Measurements from ENCODE around the gene ATF7. TPM values are rescaled to one million over a fixed set of nuclear protein-coding genes. Genes with fewer than 3 reads are reported as not detected.

ATF7 gene
- total and polyA plus RNA-seq, 9 of the 15 experiments (the other 6 are each of a cell fraction or from before 2014, with no cell fraction given) = 10.6 to 30.4 (median 20.7) TPM

DNA sequence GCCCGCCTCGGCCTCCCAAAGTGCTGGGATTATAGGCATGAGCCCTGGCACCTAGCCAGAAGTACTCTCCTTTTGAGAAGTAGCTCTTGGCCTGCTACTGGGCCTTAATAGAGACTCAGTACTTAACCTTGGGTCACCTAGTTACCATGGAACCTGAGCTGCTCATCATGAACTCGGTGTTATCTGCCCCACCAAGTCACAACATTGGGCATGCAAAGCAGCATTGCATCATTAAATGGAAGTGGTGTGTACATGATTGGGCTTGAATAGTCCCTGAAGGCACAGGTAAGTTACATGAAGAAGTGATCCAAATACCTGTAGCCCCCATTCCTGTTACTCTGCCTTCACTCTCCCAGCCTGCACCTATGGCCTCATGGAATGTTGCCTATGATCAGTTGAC lies 18.0 kb upstream of the ATF7 start:
- H3K36me3 ChIP-seq (ENCODE audit: control insufficient read depth, insufficient read depth, low read length) = no peaks in the 10 kb centered on the region
- FAIRE-seq (no peak), ATAC-seq (peak; percentile 57), DNase-seq (ENCODE audit: extremely low read depth in 1 of 4, low spot score in 3 of 4) (no peak)
- H3K9ac ChIP-seq (ENCODE audit: insufficient read depth in 1 of 2, low read depth in 2 of 2, low read length in 2 of 2) = no peak overlapping the region
- no peak overlapping the region for H2AFZ ChIP-seq (ENCODE audit: low read depth, low read length)
- 38% methylated on average over 3 of the region's 3 CpGs for WGBS (ENCODE audit: insufficient coverage, low coverage, missing lambda C conversion rate)
- no peaks in the 10 kb centered on the region for H4K20me1 ChIP-seq (replicated peaks; ENCODE audit: control insufficient read depth, insufficient read depth, low read length)
- no peaks in the 10 kb centered on the region for H3K27me3 ChIP-seq (ENCODE audit: control insufficient read depth in 2 of 2, insufficient read depth in 2 of 2, low read length in 2 of 2)
- no peaks in the 10 kb centered on the region for H3K9me1 ChIP-seq (ENCODE audit: control insufficient read depth, insufficient read depth, low read length)
- H3K4me2 ChIP-seq (ENCODE audit: insufficient read depth, low read length) = no peak overlapping the region
- H3K4me1 ChIP-seq (replicated peaks in 1 of 2; ENCODE audit: control insufficient read depth in 2 of 2, insufficient read depth in 2 of 2, low read length in 2 of 2) = no peaks in the 10 kb centered on the region; a peak in 3 of 5 replicates
- POLR2A ChIA-PET = interaction anchor here (1.3 kb wide), 1 partner anchor 14 kb away, joined by 3 read pairs; no protein-coding TSS in a partner anchor
- H3K9me3 ChIP-seq (replicated peaks; ENCODE audit: control insufficient read depth, insufficient read depth, low read depth, low read length) = no peaks in the 10 kb centered on the region
- in situ Hi-C loops (cut with MboI) = no loop called here
- no peak overlapping the region for H3K27ac ChIP-seq (ENCODE audit: extremely low read depth, low read depth, low read length)
- no peaks in the 10 kb centered on the region for H3K79me2 ChIP-seq (ENCODE audit: control insufficient read depth, insufficient read depth, low read length)
- BruUV-seq (replicated peaks) = no TSS peak
- intact Hi-C loops (cut with micrococcal nuclease) = no loop called here
- H3K4me3 ChIP-seq = no peak overlapping the region
- CTCF ChIA-PET (ENCODE audit: low intra/inter-chr PET ratio) = no interaction called here
- no peak for TF ChIP-seq ZNF12 (CRISPR knock-in tag; IDR thresholded peaks at IDR 0.05)
- peak; percentile 29; the same call in 1 of the 2 replicates for TF ChIP-seq RFX1 (IDR thresholded peaks at IDR 0.05)
- TF ChIP-seq HEY1 (CRISPR knock-in tag; IDR thresholded peaks at IDR 0.05; ENCODE audit: borderline replicate concordance) = no peak
- TF ChIP-seq BRCA1 (IDR thresholded peaks at IDR 0.05) = no peak
- no peak for TF ChIP-seq BRCA1 (CRISPR knock-in tag; IDR thresholded peaks at IDR 0.05)
- TF ChIP-seq HNRNPLL (IDR thresholded peaks at IDR 0.05; ENCODE audit: low read depth, low read length, poor library complexity, severe bottlenecking) = no peak
- no peak for TF ChIP-seq TFAP4 (CRISPR knock-in tag; IDR thresholded peaks at IDR 0.05; ENCODE audit: borderline replicate concordance)
- TF ChIP-seq NFIC (IDR thresholded peaks at IDR 0.05) = peak; percentile 86
- TF ChIP-seq PHF8 (IDR thresholded peaks at IDR 0.05; ENCODE audit: borderline replicate concordance, low read length) = no peak
- TF ChIP-seq PML (IDR thresholded peaks at IDR 0.05; ENCODE audit: low read length) = no peak
- TF ChIP-seq, protein P1, sequence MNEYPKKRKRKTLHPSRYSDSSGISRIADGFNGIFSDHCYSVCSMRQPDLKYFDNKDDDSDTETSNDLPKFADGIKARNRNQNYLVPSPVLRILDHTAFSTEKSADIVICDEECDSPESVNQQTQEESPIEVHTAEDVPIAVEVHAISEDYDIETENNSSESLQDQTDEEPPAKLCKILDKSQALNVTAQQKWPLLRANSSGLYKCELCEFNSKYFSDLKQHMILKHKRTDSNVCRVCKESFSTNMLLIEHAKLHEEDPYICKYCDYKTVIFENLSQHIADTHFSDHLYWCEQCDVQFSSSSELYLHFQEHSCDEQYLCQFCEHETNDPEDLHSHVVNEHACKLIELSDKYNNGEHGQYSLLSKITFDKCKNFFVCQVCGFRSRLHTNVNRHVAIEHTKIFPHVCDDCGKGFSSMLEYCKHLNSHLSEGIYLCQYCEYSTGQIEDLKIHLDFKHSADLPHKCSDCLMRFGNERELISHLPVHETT (CRISPR knock-in tag; conservative IDR thresholded peaks at IDR 0.05 in 1 of 2, IDR thresholded peaks at IDR 0.05 in 1 of 2) = no peak
- no peak for TF ChIP-seq SP2 (IDR thresholded peaks at IDR 0.05; ENCODE audit: extremely low read depth, low read depth, low read length, poor library complexity, severe bottlenecking)
- TF ChIP-seq KAT7 (CRISPR knock-in tag; IDR thresholded peaks at IDR 0.05; ENCODE audit: borderline replicate concordance) = no peak
- TF ChIP-seq E2F8 (IDR thresholded peaks at IDR 0.05; ENCODE audit: low read depth, partially characterized antibody) = no peak

Measured in K562 (cell line).